GM12878 (cell line): ENCODE data around the gene TBCCD1. TPM values are rescaled to one million over a fixed set of nuclear protein-coding genes. Genes with fewer than 3 reads are reported as not detected.

Source experiments
- ATAC-seq: fragments of 200-7000 bp; cut with Tn5 transposase; 3 replicates; pipeline ENCODE4 v1.9.1; 2020; ENCODE audit warnings: mild to moderate bottlenecking, moderate library complexity
- BruUV-seq: library from RNA; stranded (reverse); fragments of 400-500 nt; replicated peaks from 2 replicates; lab custom pipeline; 2021; lab: Mats Ljungman, UMichigan
- CTCF ChIA-PET: fragments of 300-600 bp; sonication (Branson Sonifier 250); formaldehyde crosslinking; extraction: SDS; loops from one replicate; lab custom pipeline; 2021; ENCODE audit warnings: inconsistent platforms; lab: Yijun Ruan, JAX
- POLR2A ChIA-PET: fragments of 350-600 bp; formaldehyde crosslinking; extraction: SDS; loops from one replicate; lab custom pipeline; 2021; ENCODE audit warnings: inconsistent platforms; lab: Charles Lee
- RAD21 ChIA-PET: fragments of 300-600 bp; sonication (Branson Sonifier 250); formaldehyde crosslinking; loops from one replicate; lab custom pipeline; 2023; ENCODE audit warnings: antibody characterized with exemption; ENCODE audit not compliant: unreplicated experiment; lab: Charles Lee
- SMC1A ChIA-PET: fragments of 300-600 bp; sonication (Branson Sonifier 250); formaldehyde crosslinking; loops from one replicate; lab custom pipeline; 2023; ENCODE audit not compliant: unreplicated experiment, uncharacterized antibody; lab: Charles Lee
- DNase-seq: peaks from one replicate; pipeline ENCODE4 v3.0.0-alpha.2; 2011; ENCODE audit warnings: low read depth, low spot score
- FAIRE-seq: peaks from 3 replicates; lab custom pipeline; 2011; peaks lifted over from hg19 to GRCh38; lab: Jason Lieb, UNC
- H2AFZ ChIP-seq: 2 replicates; pipeline ENCODE4 v1.6.0; 2011; ENCODE audit warnings: low read depth, low read length, control low read depth; ENCODE audit not compliant: control insufficient read depth
- H3K27ac ChIP-seq: 2 replicates; pipeline ENCODE4 v1.5.1; 2011; ENCODE audit warnings: control low read depth; ENCODE audit not compliant: control insufficient read depth, insufficient read depth
- H3K27me3 ChIP-seq, 2 experiments: replicated peaks in 1 of 2; 2 replicates each; pipeline versions ENCODE4 v1.6.0 to v1.6.1; 2011; ENCODE audit warnings: low read length in 1 of 2; ENCODE audit not compliant: control insufficient read depth in 2 of 2, insufficient read depth in 2 of 2
- H3K36me3 ChIP-seq, 2 experiments: 2 replicates each; pipeline ENCODE4 v1.5.1; 2011; ENCODE audit warnings: low read length in 1 of 2; ENCODE audit not compliant: control insufficient read depth in 2 of 2, insufficient read depth in 2 of 2
- H3K4me1 ChIP-seq: 2 replicates; pipeline ENCODE4 v1.6.1; 2011; ENCODE audit warnings: mild to moderate bottlenecking, low read length, moderate library complexity, mixed read lengths; ENCODE audit not compliant: control insufficient read depth, insufficient read depth
- H3K4me2 ChIP-seq: 2 replicates; pipeline ENCODE4 v1.6.0; 2011; ENCODE audit warnings: control low read depth; ENCODE audit not compliant: control insufficient read depth, insufficient read depth
- H3K4me3 ChIP-seq: fragments of 200-600 bp; sonication (generic); 2 replicates; pipeline ENCODE4 v1.5.1; 2016
- H3K79me2 ChIP-seq: 2 replicates; pipeline ENCODE4 v1.6.0; 2011; ENCODE audit warnings: low read length; ENCODE audit not compliant: control insufficient read depth, insufficient read depth
- H3K9ac ChIP-seq: 2 replicates; pipeline ENCODE4 v1.8.0; 2011; ENCODE audit warnings: low read length, control low read depth, mixed read lengths; ENCODE audit not compliant: control insufficient read depth, insufficient read depth
- H3K9me3 ChIP-seq: replicated peaks from 3 replicates; pipeline ENCODE4 v1.5.1; 2011; ENCODE audit warnings: mild to moderate bottlenecking, low read length; ENCODE audit not compliant: control insufficient read depth, insufficient read depth
- H4K20me1 ChIP-seq: 2 replicates; pipeline ENCODE4 v1.6.0; 2011; ENCODE audit not compliant: control insufficient read depth, insufficient read depth
- E4F1 ChIP-seq: fragments of 450-650 bp; IDR thresholded peaks from 2 replicates; pipeline ENCODE4 v1.6.1; 2018; ENCODE audit warnings: borderline replicate concordance, mild to moderate bottlenecking; ENCODE audit not compliant: partially characterized antibody
- LARP7 ChIP-seq: fragments of 450-650 bp; IDR thresholded peaks from 2 replicates; pipeline ENCODE4 v1.6.1; 2017; ENCODE audit warnings: mild to moderate bottlenecking
- MLLT1 ChIP-seq: fragments of 450-650 bp; IDR thresholded peaks from 2 replicates; pipeline ENCODE4 v1.6.1; 2016; ENCODE audit warnings: mild to moderate bottlenecking
- NBN ChIP-seq: fragments of 450-650 bp; IDR thresholded peaks from 2 replicates; pipeline ENCODE4 v1.6.1; 2016
- SUZ12 ChIP-seq: fragments of 200-600 bp; sonication (generic); IDR thresholded peaks from one replicate; pipeline ENCODE4 v1.6.1; 2018; ENCODE audit warnings: antibody characterized with exemption, mild to moderate bottlenecking; ENCODE audit not compliant: unreplicated experiment
- WGBS: methylation state at CpG from one replicate; pipeline ENCODE4 v1.1.6; 2016; ENCODE audit warnings: low lambda C conversion rate; ENCODE audit not compliant: insufficient replicate concordance, insufficient coverage; ENCODE audit errors: missing lambda C conversion rate; 5-methylcytosine and 5-hydroxymethylcytosine counted together
- in situ Hi-C: fragments of 300-500 bp; cut with MboI; formaldehyde crosslinking; loops from 9 replicates; pipeline ENCODE4 v1.14.3; 2018; ENCODE audit warnings: mixed read lengths
- intact Hi-C: fragments of 100-400 bp; cut with micrococcal nuclease; formaldehyde crosslinking; loops from one replicate; pipeline ENCODE4 v1.14.2; 2022; ENCODE audit not compliant: unreplicated experiment
- polyA plus RNA-seq, 11 experiments: library from polyadenylated mRNA; depleted of rRNA in 4 of 11; unstranded in 6 of 11; stranded (reverse) in 5 of 11; fragments of >200 nt; fragmentation: Nextera tagmentation in 4 of 11; fragmentation: Illumina TruSeq in 1 of 11; extraction: Ambion mirVana in 4 of 11; extraction: Trizol in 1 of 11; gene quantifications; 1 replicate in 1 of 11; 2 replicates in 10 of 11; pipeline versions ENCODE4 v1.2.1 to v1.2.3, GENCODE V29; 2011 to 2016; ENCODE audit warnings: inconsistent platforms in 2 of 11, missing spikeins in 2 of 11, low read depth in 1 of 11
- total RNA-seq, 4 experiments: library from RNA; depleted of rRNA in 3 of 4; stranded (reverse); fragments of >200 nt in 3 of 4; fragmentation: Illumina TruSeq in 1 of 4; extraction: Trizol in 1 of 4; gene quantifications; 2 replicates each; pipeline versions ENCODE4 v1.2.1 to v1.2.3, GENCODE V29; 2013 to 2021

Gene TBCCD1
- total and polyA plus RNA-seq, 10 of the 15 experiments (the other 5 are each of a cell fraction or from before 2014, with no cell fraction given): 6.9 to 23.4 (median 14.7) TPM

- Histone ChIP-seq H3K9me3 (no peaks in the 10 kb centered on the region; the same call in 2 of the 3 replicates), H3K4me2 (0 out of 2 replicates have a peak overlapping the region, but pooled peaks have one; percentile 13), H4K20me1 (no peaks in the 10 kb centered on the region), H3K4me3 (no peak overlapping the region), H3K9ac (no peak overlapping the region), H3K27me3 (no peaks in the 10 kb centered on the region), H3K27ac (0 out of 2 replicates have a peak overlapping the region, but pooled peaks have one; percentile 20), H3K36me3 (no peaks in the 10 kb centered on the region; a peak in 1 of 4 replicates), H2AFZ (no peak overlapping the region), H3K4me1 (peaks cover 55% of the 10 kb centered on the region), H3K79me2 (no peaks in the 10 kb centered on the region)
- WGBS: 90% methylated on average over 6 of the region's 6 CpGs
- in situ Hi-C loops (no loop called here), intact Hi-C loops (loop anchor here (10.0 kb wide), 1 partner anchor 500 kb away; no protein-coding TSS in a partner anchor)
- ATAC-seq (no peak), DNase-seq (no peak), FAIRE-seq (no peak)
- BruUV-seq: no TSS peak
- POLR2A ChIA-PET: interaction anchor here (1.1 kb wide), 1 partner anchor 10 kb away, joined by 7 read pairs; no protein-coding TSS in a partner anchor
- 0 out of 2 replicates have a peak, but pooled peaks have one; percentile 31 for TF ChIP-seq MLLT1
- no peak for TF ChIP-seq E4F1
- no peak for TF ChIP-seq LARP7
- TF ChIP-seq SUZ12: no peak
- 0 out of 2 replicates have a peak, but pooled peaks have one; percentile 16 for TF ChIP-seq NBN
- CTCF ChIA-PET: interaction anchor here (2.4 to 14.1 kb wide), 3 partner anchors 13 to 266 kb away, joined by 5 to 282 read pairs (median 16); no protein-coding TSS in a partner anchor
- SMC1A ChIA-PET: interaction anchor here (0.7 to 15.9 kb wide), 5 partner anchors 8 to 283 kb away, joined by 4 to 429 read pairs (median 7); no protein-coding TSS in a partner anchor
- RAD21 ChIA-PET: interaction anchor here (1.0 to 6.5 kb wide), 3 partner anchors 11 to 15 kb away, joined by 3 to 80 read pairs (median 61); no protein-coding TSS in a partner anchor
Measured at GRCh38 chr3:186524616-186525015, 42.5 kb downstream of the TBCCD1 start.
